Renal cortex interstitium (tissue), 11 donors: Measurements from ENCODE around the gene CBX4. TPM values are rescaled to one million over a fixed set of nuclear protein-coding genes. Genes with fewer than 3 reads are reported as not detected.

Experiments used
- DNase-seq, 11 donors: peaks; one replicate each; pipeline ENCODE4 v3.0.0-alpha.2; 2013; ENCODE audit warnings: low read depth in 9 of 11, low spot score in 4 of 11; ENCODE audit errors: extremely low read depth in 1 of 11
- polyA plus RNA-seq, 3 donors: library from polyadenylated mRNA; unstranded; fragments of 120-200 nt; gene quantifications; one replicate each; pipeline ENCODE4 v1.2.1, GENCODE V29; 2013; ENCODE audit not compliant: insufficient read length in 3 of 3

CBX4 gene
- polyA plus RNA-seq, 3 donors = 10.5 to 14.9 (median 13.8) TPM

GRCh38 chr17:79806863-79807720 is 32.1 kb downstream of the CBX4 start:
- no peak for DNase-seq

GRCh38 chr17:79806446-79806760 is 32.8 kb downstream of the CBX4 start:
- DNase-seq = no peak

GRCh38 chr17:79804856-79805696 is 34.2 kb downstream of the CBX4 start:
- DNase-seq = no peak

- DNase-seq = no peak
Measured at GRCh38 chr17:79803997-79804855, 35.0 kb downstream of the CBX4 start.

GRCh38 chr17:79803421-79803996 is 35.7 kb downstream of the CBX4 start:
- no peak for DNase-seq

GRCh38 chr17:79802736-79803420 is 36.4 kb downstream of the CBX4 start:
- no peak for DNase-seq

GRCh38 chr17:79802039-79802735 is 37.1 kb downstream of the CBX4 start:
- no peak for DNase-seq

GRCh38 chr17:79801156-79802038 is 37.8 kb downstream of the CBX4 start:
- no peak for DNase-seq

- DNase-seq = no peak
Measured at GRCh38 chr17:79800325-79801155, 38.7 kb downstream of the CBX4 start.

GRCh38 chr17:79799538-79800324 is 39.5 kb downstream of the CBX4 start:
- DNase-seq = no peak

GRCh38 chr17:79799174-79799537 is 40.1 kb downstream of the CBX4 start:
- no peak for DNase-seq

- DNase-seq = no peak
Measured at GRCh38 chr17:79798299-79799173, 40.7 kb downstream of the CBX4 start.

- no peak for DNase-seq
Measured at GRCh38 chr17:79797492-79798298, 41.5 kb downstream of the CBX4 start.
